ENCODE data around the gene SIPA1L3.

SIPA1L3 gene

DNA sequence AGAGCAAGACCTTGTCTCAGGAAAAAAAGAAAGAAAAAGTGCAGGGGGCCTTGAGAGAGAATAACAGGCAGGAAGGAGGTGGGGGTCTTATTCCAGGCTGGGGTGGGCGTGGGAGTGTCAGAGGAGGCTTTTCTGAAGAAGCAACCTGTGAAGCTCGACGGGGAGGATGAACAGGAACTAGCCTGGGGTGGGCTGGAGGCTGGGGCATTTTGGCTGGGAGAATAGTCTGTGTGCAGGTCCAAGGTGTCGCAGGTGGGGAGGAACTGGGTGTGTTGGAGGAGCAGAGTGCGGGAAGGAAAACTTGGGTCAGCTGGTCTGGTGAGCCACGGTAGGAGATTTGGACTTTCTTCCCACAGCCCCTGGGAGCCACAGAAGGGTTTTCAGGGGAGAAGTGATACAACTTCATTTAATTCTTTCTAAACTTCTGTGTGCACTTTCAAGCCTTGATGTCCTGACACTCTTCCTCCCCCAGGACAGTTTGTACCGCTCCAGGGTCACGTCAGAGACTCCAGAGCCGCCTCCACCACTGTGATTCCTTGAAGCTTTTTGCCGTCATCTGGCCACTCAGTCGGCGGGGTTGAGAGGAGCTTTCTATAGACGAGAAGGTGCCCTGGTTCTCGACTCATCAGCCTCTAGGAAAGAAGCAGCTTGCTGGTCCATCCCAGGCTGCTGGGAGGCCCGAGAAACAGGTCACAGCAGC lies 138.7 kb downstream of the SIPA1L3 start:
- H3K27me3 ChIP-seq, result no peaks in the 10 kb centered on the region
- peaks cover 10% of the 10 kb centered on the region for H3K9me3 ChIP-seq
- peak overlapping the region; percentile 52 for H3K27ac ChIP-seq
- H3K4me3 ChIP-seq, result no peak overlapping the region
- no peak for TF ChIP-seq Cebpa-rat (IDR thresholded peaks at IDR 0.05)
- no peaks in the 10 kb centered on the region for H4K20me1 ChIP-seq
- peak overlapping the region; percentile 93 for H3K4me2 ChIP-seq
- peaks cover 69% of the 10 kb centered on the region for H3K4me1 ChIP-seq
- no peaks in the 10 kb centered on the region for H3K36me3 ChIP-seq
- H3K9ac ChIP-seq, result peak overlapping the region; percentile 27

DNA sequence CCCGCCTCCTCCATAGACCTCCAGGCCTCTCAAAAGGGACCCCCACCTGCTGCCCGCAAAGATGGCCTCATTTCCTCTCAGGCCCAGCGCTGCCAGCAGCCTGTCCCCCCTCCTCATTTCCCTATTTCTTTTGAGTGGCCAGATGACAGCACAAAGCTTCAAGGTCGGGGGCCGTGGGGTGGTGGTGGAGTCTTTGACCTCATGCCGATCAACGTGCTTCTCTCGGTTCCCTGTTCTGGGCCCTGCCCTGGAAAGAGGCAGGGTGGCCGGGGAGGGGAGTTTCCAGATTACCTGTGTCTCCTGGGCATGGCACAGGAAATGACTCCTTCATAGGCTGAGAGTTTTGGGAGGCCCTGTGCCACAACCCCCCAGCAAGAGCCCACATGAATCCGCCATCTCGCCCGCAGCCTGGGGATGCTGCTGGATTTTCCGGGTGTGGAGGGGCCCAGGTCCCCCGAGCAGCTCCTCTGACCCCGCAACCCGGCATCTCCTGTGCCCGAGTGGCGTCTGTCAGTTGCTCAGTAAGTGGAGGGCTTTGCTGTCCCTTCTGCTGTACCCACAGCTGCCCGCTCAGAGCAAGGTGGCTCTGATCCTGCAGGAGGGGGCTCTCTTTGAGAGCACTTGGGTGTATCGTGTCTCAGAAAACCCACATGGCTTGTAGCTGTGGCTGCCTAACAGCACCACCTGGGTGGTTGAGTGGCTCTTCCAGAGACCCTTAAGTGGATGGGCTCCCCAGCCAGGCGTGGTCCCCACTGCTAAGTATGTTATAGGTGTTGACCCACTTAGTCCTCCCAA lies 139.4 kb downstream of the SIPA1L3 start:
- no peaks in the 10 kb centered on the region for H3K27me3 ChIP-seq
- H3K27ac ChIP-seq, result peak overlapping the region; percentile 52
- peak overlapping the region; percentile 27 for H3K9ac ChIP-seq
- H3K4me2 ChIP-seq, result peak overlapping the region; percentile 93
- peaks cover 9% of the 10 kb centered on the region for H3K9me3 ChIP-seq
- no peaks in the 10 kb centered on the region for H3K36me3 ChIP-seq
- peaks cover 69% of the 10 kb centered on the region for H3K4me1 ChIP-seq
- no peak for TF ChIP-seq Cebpa-rat (IDR thresholded peaks at IDR 0.05)
- no peaks in the 10 kb centered on the region for H4K20me1 ChIP-seq
- H3K4me3 ChIP-seq, result no peak overlapping the region

DNA sequence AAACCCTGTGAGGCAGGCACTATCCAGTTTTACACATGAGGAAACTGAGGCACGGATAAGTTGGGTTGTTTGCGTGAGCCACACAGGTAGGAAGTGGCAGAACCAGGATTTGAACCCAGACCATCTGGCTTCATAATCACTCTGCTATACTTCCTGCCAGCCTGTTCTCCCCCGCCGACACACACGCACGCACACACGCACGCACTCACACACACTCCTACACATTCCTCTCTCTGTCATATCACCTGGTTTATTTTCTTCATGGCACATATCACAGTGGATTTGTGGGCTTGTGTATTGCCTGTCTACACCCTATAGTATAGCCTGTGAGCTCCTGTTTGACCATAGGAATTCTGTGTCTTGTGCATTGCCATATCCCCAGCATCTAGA lies 140.0 kb downstream of the SIPA1L3 start:
- Histone ChIP-seq H3K4me1 (peaks cover 69% of the 10 kb centered on the region), H3K4me3 (no peak overlapping the region), H3K4me2 (peak overlapping the region; percentile 93), H3K9me3 (peaks cover 3% of the 10 kb centered on the region), H4K20me1 (no peaks in the 10 kb centered on the region), H3K27me3 (no peaks in the 10 kb centered on the region), H3K27ac (peak overlapping the region; percentile 82), H3K36me3 (no peaks in the 10 kb centered on the region), H3K9ac (no peak overlapping the region)
- TF ChIP-seq Cebpa-rat (IDR thresholded peaks at IDR 0.05), result no peak

DNA sequence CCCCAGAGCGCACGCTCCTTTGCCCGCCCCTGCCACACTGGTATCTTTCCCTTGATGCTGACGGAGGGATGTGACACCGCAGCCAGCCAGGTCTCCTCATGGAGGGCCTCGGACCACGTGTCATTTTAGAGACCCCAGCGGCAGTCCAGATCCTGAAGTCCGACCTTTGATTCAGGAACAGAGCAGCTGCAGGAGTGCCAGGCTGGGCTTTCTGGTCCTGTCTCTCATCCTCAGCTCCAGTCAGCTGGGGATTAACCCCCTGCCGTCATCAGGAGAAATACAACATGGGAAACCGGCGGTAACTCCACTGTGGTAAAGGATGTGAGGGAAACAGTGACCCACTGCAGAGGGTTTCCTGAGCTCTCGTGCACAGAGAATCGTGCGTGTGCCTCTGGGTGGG lies 140.6 kb downstream of the SIPA1L3 start:
- Histone ChIP-seq H3K4me3 (no peak overlapping the region), H3K9ac (peak overlapping the region; percentile 56), H3K4me1 (peaks cover 69% of the 10 kb centered on the region), H3K27me3 (no peaks in the 10 kb centered on the region), H3K36me3 (no peaks in the 10 kb centered on the region), H3K4me2 (peak overlapping the region; percentile 93), H4K20me1 (no peaks in the 10 kb centered on the region), H3K9me3 (no peaks in the 10 kb centered on the region), H3K27ac (peak overlapping the region; percentile 82)
- no peak for TF ChIP-seq Cebpa-rat (IDR thresholded peaks at IDR 0.05)

DNA sequence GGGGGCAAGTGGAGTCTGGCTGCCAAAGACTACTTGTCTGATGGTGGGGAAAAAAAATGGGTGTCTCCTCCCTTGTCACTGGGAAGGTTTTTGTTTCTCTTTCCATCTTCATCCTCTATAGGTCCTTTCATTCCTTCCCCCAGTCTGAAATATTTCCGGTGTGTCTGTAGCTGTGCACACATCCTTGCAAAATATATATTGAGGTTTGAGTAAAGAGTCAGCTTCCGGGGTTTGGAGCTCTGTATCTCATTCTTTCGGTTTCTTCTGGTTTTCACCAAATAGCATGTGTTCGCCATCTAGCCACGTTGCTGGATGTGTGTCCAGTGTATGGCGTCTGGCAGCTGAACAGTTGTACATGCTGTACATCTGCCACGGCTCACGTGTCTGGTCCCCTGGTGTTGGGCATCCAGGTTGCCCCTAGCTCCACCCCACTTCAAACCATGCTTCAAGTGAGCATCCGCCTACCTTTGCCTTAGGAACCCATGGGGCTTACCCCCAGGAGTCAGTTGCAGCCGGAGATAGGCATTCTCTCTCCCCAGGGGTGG lies 142.2 kb downstream of the SIPA1L3 start:
- Histone ChIP-seq H3K27me3 (no peaks in the 10 kb centered on the region), H3K4me3 (peak overlapping the region; percentile 58), H3K4me2 (peak overlapping the region; percentile 93), H3K9ac (peak overlapping the region; percentile 56), H3K9me3 (no peaks in the 10 kb centered on the region), H4K20me1 (no peaks in the 10 kb centered on the region), H3K27ac (peak overlapping the region; percentile 82), H3K4me1 (peaks cover 66% of the 10 kb centered on the region), H3K36me3 (no peaks in the 10 kb centered on the region)
- no peak for TF ChIP-seq Cebpa-rat (IDR thresholded peaks at IDR 0.05)

DNA sequence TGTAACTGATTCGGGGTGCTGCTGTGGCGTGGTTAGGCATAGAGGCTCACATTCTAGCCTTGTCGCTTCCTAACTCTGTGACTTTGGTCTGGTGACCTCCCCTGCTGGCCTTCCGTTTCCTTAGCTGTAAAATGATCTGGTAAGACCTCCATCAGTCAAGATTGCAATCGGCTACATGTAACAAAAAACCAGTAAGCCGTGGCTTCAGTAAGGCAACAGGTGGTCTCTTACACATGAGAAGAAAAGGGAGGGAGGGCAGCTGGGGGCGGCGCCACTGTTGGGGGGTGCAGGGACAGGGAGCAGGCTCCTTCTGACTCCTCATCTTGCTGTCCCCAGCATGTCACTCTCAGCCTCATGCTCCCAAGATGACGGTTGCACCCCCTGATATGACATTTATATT lies 148.0 kb downstream of the SIPA1L3 start:
- no peak overlapping the region for H3K4me2 ChIP-seq
- no peak overlapping the region for H3K4me3 ChIP-seq
- peaks cover 55% of the 10 kb centered on the region for H3K4me1 ChIP-seq
- H4K20me1 ChIP-seq, result no peaks in the 10 kb centered on the region
- H3K36me3 ChIP-seq, result no peaks in the 10 kb centered on the region; the same call in 1 of the 2 replicates
- no peaks in the 10 kb centered on the region for H3K9me3 ChIP-seq
- H3K27ac ChIP-seq, result peak overlapping the region; percentile 18; the same call in 1 of the 2 replicates
- no peaks in the 10 kb centered on the region for H3K27me3 ChIP-seq
- no peak overlapping the region for H3K9ac ChIP-seq
- no peak for TF ChIP-seq Cebpa-rat (IDR thresholded peaks at IDR 0.05)

DNA sequence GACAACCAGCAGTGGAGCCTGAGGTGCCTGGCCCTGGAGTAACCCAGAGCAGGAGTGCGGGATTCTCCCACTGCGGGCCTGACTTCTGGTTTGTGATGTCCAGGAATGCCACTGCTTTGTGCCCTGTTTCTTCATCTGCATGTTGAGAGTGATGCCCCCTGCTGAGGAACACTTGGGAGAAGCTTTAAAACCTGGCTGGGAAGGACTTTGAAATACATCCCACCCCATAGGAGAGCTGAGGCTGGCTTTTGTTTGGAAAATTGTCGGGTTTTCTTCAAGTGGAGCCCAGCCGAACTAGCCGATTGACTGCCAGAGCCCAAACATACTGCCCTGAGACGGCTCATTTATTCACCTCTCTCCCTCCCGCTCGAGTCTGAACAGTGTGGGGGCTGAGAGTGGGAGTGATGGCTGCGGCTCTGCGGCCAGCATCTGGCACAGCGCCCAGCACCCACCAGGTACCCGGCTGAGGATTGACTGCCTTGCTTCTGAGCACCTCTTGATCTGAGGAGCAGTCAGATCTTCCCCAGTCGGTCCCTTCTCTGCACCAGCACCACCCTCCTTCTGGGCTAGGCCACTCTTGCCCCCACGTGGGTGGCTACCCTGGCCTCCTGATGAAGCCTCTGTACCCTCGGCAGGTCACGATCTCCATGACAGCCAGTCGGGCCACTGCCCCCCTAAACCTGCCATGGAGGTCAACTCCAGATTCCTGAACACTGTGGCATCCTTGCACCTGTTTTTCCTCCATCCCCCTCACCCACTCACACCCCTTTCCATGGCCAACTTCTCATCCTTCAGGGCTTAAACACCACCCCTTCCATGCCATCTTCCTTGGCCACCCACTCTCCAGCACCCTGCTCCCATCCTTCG lies 148.9 kb downstream of the SIPA1L3 start:
- no peak overlapping the region for H3K9ac ChIP-seq
- H3K27ac ChIP-seq, result 0 out of 2 replicates have a peak overlapping the region, but pooled peaks have one; percentile 9
- no peaks in the 10 kb centered on the region for H4K20me1 ChIP-seq
- no peak overlapping the region for H3K4me2 ChIP-seq
- H3K4me3 ChIP-seq, result no peak overlapping the region
- H3K4me1 ChIP-seq, result peaks cover 58% of the 10 kb centered on the region
- H3K36me3 ChIP-seq, result no peaks in the 10 kb centered on the region; the same call in 1 of the 2 replicates
- no peak for TF ChIP-seq Cebpa-rat (IDR thresholded peaks at IDR 0.05)
- H3K9me3 ChIP-seq, result no peaks in the 10 kb centered on the region
- H3K27me3 ChIP-seq, result no peaks in the 10 kb centered on the region

DNA sequence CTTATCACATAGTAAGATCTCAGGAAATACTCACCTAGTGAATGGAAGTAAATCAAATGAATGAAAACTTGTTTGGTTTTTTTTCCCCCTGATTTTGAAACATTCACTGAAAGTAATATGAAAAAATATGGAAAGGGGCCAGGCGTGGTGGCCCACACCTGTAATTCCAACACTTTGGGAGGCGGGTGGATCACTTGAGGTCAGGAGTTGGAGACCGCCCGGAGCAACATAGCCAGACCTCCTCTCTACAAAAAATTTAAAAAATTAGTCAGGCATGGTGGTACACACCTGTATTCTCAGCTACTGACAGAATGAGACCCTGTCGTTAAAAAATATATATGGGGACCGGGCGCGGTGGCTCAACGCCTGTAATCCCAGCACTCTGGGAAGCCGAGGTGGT lies 149.6 kb downstream of the SIPA1L3 start:
- no peak for TF ChIP-seq Cebpa-rat (IDR thresholded peaks at IDR 0.05)
- no peaks in the 10 kb centered on the region for H3K9me3 ChIP-seq
- no peaks in the 10 kb centered on the region for H4K20me1 ChIP-seq
- H3K27ac ChIP-seq, result no peak overlapping the region
- no peaks in the 10 kb centered on the region; the same call in 1 of the 2 replicates for H3K36me3 ChIP-seq
- H3K4me3 ChIP-seq, result no peak overlapping the region
- H3K4me1 ChIP-seq, result peaks cover 58% of the 10 kb centered on the region
- no peaks in the 10 kb centered on the region for H3K27me3 ChIP-seq
- H3K9ac ChIP-seq, result no peak overlapping the region
- H3K4me2 ChIP-seq, result no peak overlapping the region

DNA sequence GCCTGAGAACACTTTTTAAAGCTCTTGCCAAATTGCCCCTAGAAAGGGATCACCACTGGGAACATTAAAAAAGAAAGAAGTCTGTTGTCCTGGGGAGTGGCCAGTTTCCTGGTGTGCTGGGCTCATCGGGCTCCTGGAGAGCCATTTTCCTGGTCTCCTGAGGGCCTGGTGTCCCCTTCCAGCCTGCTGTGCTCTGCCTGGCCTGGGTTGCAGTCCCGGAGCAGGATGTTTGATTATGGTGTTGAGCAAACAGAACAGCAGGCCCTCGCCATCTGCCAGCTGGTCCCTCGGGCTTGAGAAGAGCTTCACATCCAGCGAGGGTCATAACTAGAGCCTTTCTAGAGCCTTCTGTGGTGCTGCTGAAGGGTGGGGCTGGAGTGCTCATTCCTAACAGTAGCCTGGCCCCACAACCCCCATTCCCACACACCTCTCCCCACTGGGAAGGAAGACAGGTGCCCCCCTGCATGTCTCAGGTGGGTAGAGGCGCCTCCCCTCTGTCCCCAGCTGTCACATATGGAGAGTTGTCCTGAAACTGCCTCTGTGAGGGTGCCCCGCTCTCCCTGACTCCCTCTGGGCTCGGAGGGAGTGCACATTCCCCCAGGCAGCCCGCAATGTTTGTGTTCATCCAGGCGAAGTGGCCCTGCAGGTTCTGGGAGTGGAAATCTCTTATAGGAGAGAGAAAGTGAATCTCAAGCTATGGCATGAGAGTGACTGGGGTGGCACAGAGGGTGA lies 151.1 kb downstream of the SIPA1L3 start:
- TF ChIP-seq Cebpa-rat (IDR thresholded peaks at IDR 0.05), result no peak
- peak overlapping the region; percentile 73 for H3K27ac ChIP-seq
- H3K9ac ChIP-seq, result peak overlapping the region; percentile 65
- peaks cover 68% of the 10 kb centered on the region for H3K4me1 ChIP-seq
- no peaks in the 10 kb centered on the region; the same call in none of the 2 replicates for H3K36me3 ChIP-seq
- no peaks in the 10 kb centered on the region for H4K20me1 ChIP-seq
- H3K27me3 ChIP-seq, result no peaks in the 10 kb centered on the region
- H3K4me2 ChIP-seq, result peak overlapping the region; percentile 74
- no peak overlapping the region for H3K4me3 ChIP-seq
- no peaks in the 10 kb centered on the region for H3K9me3 ChIP-seq

Measured in BLaER1 (cell line).